Limb (tissue), 2 donors: ENCODE results near the gene POLR2E.
A peak's percentile ranks its signal among the peaks of the same experiment; 100 is the strongest.
"Not testable (repeated sequence)": the region's sequence is repeated elsewhere in the genome, so short reads cannot be mapped to it uniquely, and the experiment has no call there.

Source experiments
- DNase-seq, 2 donors: peaks; one replicate each; pipeline ENCODE4 v3.0.0-alpha.2; 2016; ENCODE audit errors: extremely low spot score in 2 of 2

The POLR2E gene

DNA sequence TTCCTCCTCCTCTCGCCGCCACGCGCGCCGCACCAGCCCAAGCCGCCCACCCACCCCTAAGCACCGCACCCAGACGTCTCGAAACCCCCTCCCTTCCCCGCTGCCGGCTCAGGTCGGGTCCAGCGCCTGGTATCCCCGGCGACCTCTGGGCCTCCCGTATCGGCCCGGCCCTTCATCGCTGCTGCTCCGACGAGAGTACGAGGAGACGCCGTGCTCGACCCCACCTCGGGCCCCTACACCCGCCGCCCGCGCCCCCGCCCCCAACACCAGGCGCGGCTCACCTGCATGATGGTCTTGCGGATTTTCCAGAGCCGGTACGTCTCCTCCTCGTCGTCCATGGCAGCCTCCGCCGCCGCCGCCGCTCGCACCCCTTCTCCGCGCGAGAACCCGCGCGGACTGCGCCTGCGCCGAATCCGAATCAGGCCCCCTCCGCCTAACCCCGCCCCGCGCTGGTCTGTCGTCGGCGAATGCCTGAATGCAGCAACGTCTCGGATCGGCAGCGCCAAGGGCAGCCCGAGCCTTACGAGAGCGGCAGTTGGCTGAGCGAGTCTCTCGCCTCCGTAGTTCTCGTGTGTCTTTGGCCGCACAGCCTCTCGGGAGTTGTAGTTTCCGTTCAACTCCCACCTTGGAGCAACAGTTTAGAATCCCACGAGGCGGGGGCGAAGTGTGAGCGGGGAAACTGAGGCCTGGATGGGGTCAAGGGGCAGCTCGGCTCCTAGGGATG is at the start of gene POLR2E:
TSS of gene POLR2E (minus strand) at position 398 of the 724 bp plus-strand sequence. CDS start at position 338, 60 bp downstream.
- DNase-seq, result peak; percentile 97 to 99

- no peak for DNase-seq
Observed at GRCh38 chr19:1144741-1145140, 49.6 kb upstream of the POLR2E start.

DNA sequence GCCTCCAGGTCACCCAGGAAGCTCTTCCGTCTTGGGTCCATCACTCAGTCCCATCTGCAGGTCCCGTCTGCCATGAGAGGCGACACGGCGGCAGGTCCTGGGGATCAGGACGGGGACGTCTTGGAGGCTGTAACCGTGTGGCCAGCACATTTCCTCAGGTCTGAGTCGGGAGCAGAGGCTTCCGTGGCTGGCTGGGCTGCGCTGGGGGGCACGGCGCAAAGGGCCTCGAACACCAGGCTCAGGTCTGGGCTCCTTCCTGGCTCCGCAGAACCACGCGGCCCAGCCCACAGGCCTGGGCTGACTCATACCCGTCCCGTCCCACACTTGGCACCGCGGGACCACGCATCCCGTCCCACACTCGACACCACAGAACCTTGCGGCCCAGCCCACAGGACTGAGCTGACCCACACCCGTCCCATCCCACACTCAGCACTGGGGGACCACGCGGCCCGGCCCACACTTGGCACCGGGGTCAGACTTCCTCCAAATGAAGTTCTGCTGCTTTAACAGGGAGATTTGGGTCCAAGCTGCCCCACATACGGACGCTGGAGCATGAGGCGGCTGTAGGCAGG is 48.7 kb upstream of the POLR2E start:
- DNase-seq, result no peak

GRCh38 chr19:1141944-1142343 is 46.8 kb upstream of the POLR2E start:
- DNase-seq, result no peak

DNA sequence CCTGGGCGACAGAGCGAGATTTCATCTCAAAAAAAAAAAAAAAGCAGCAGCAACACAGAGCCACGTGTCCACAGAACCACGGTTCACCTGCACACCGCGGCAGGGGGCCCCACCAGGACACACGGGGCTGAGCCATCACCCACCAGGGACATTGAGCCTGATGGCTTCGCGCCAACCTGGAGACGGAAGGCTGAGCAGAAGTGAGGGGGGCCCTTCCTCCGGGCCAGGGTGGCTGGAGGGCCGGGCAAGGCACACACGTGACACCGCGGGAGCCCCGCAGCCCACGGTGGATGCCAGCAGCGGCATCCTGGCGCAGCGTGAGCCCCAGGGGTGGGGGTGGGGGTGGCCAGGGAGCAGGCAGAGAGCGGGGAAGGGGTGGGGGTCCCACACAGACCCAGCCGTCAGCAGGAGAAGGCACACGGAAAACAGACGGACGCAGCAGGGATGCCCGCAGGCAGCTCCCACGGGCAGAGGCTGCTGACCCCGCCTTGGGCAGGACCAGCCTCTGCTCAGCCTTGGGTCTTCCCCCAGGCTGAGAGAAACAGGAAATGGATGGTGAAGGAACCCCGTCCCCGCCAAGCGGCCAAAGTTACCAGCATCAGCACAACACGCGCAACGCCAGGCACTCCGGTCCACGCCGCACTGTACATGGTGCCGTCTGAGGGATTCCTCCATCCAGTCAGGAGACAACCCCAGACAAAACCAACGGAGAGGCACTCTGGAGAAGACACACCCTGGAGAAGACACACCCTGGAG is 45.3 kb upstream of the POLR2E start:
- no peak for DNase-seq

GRCh38 chr19:1139126-1139525 is 44.0 kb upstream of the POLR2E start:
- DNase-seq, result no peak

DNA sequence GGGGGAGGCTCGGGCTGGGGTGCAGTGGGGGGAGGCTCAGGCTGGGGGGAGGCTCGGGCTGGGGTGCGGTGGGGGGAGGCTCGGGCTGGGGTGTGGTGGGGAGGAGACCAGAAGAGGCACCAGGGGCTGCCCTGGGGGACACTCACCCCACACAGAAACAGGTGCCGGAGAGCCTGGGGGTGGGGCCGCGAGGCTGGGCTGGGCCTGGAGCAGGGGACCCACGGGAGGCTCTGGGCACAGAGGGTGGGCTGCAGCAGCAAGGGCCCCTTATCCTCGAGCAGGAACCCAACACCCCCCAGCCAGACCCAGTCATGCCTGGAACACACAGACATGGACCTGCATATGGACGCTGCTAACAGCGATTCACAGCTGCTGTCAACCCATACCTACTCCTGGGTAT is 42.9 kb upstream of the POLR2E start:
- DNase-seq, result no peak

GRCh38 chr19:1136621-1137317 is 41.6 kb upstream of the POLR2E start:
- no peak for DNase-seq

- DNase-seq, result no peak
Observed at GRCh38 chr19:1136201-1136600, 41.0 kb upstream of the POLR2E start.

- DNase-seq, result no peak
Observed at GRCh38 chr19:1135454-1135853, 40.3 kb upstream of the POLR2E start.

DNA sequence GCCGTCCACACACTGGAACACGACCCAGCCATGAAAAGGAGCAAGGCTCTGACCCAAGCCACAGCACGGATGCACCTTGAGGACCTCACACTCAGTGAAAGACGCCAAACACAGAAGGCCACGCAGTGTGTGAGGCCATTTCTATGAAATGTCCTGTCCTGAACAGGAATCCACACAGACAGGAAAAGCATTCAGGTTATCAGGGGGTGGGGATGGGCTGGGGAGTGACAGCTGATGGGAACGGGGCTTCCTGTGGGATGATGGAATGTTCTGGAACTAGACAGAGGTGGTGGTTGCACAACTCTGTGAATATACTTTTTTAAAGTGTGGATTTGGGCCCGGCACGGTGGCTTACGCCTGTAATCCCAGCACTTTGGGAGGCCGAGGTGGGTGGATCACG is 39.3 kb upstream of the POLR2E start:
- no peak for DNase-seq

- no peak for DNase-seq
Observed at GRCh38 chr19:1133471-1133929, 38.3 kb upstream of the POLR2E start.

DNA sequence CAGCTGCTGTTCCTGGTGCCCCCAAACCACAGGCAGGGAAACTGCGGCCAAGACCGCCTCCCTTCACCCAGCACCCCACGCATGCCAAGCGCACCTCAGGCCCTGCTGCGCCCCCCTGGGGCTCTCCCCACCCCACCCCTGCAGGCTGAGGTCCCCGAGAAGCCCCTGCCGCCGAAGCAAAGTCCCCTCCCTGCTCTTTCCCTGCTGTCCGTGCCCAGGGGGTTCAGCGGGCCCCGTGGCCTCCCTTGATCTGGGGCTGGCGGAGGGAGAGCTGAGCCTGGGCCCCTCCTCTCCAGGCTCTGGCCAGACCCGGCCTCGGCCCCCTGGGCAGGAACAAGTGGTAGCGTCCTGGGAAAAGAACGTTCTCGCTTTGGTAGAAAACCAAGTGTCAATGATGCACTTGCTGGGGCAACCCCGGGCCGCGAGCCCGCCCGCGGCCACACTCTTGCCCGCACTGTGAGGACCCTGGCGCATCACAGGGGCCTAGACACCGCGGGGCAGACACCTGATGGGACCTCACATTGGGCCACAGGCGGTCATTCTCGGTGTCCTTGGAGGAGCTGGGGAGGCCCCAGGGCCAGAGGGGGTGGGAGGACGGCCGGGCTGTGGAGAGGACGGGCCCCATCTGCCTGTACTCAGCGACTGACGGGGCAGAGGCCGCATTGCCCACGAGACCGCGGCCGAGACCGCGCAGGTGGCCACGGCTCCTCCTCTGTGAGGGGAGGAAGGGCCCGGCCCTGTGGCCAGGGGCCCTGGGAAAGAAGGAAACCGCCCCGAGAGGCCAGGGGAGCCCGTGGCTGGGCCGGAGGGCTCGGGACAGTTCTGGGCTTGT is 37.6 kb upstream of the POLR2E start:
- DNase-seq, result no peak

DNA sequence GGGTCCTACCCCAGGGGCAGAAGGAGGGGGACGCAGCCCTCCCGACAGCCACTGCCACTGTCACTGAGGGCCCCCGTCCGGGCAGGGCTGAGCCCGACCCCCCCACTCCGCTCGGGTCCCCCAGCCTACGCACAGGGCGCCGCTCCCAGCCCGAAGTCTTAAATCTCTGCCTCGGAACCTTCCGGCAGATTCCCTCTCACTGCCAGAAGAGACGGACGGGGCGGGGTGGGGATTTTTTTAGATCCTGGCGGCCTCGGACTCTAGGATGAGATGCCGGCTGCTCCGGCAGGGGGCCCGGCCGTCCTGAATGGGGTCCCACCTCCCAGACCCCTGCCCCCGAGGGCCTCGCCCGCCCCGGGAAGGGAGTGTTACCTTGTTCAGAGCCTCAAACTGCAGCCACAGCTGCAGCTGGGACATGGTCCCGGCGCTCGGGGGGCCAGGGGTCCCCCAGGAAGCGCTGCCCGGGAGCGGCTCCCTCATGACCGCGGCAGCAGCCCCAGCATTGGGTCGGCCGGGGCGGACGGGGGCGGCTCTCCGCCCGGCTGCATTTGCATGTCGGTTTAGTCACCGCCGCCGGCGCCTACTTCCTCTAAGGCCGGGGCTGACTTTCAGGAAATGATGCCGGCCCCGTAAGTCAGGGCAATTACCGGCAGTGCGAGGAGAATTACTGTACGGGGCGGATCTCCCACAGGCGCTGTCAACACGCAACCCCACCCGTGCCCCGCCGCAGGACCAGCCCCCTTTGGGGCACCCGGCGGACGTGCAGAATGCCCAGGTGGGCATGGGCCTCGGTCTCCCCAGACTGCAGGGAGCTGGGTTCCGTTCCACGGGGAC is 36.8 kb upstream of the POLR2E start:
- peak; percentile 50 to 81 for DNase-seq

GRCh38 chr19:1130771-1131717 is 35.9 kb upstream of the POLR2E start:
- no peak for DNase-seq

DNA sequence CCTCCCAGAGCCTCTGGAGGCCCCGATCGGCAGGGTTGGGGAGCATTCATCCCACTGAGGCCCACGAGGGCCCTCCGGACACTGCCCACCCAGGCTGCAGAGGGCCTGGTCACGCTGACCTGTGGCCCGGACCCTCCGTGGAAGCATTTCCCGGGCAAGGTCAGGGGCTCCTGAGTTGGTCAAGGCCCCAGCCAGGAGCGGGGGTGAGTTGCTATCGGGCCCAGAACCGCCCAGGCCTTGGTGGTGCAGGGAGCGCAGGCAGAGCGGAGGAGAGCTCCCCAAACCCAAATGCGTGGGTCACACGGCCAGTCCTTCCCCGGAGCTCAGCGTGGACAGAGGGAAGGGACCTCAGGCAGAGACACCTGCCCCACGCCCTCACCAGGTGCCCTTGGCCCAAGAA is 34.4 kb upstream of the POLR2E start:
- DNase-seq, result no peak

GRCh38 chr19:1129084-1129483 is 33.9 kb upstream of the POLR2E start:
- DNase-seq, result not testable (repeated sequence)

DNA sequence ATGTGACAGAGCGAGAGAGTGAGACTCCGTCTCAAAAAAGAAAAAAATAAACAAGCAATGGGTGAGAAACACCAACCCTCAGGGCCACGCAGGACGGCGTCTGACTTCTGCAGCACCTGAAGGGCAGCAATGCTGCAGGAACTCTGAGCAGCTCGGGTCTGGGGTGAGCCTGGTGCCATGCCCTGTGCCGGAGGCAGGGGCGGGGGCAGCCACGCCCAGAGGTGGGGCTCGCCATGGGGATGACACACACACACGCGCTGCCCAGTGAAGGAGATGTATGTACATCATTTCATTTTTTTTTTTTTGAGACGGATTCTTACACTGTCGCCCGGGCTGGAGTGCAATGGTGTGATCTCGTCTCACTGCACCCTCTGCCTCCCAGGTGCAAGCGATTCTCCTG is 32.9 kb upstream of the POLR2E start:
- no peak for DNase-seq
